Suprapubic skin (tissue), 4 donors: Measurements from ENCODE around the gene PCNX1.

Experiments
- POLR2A ChIP-seq, 2 donors: fragments of 450-650 bp; IDR thresholded peaks; one replicate each; pipeline ENCODE4 v1.6.1; 2017; ENCODE audit warnings: antibody characterized with exemption in 2 of 2, mild to moderate bottlenecking in 2 of 2, moderate library complexity in 2 of 2
- POLR2AphosphoS5 ChIP-seq, 3 donors: sonication (generic); formaldehyde crosslinking; IDR thresholded peaks; one replicate each; pipeline ENCODE4 v1.6.1; 2017; ENCODE audit warnings: antibody characterized with exemption in 3 of 3
- TF ChIP-seq, protein P1 (sequence below), 2 donors: fragments of 200-600 bp in 1 of 2; fragments of 450-650 bp in 1 of 2; sonication (generic) in 1 of 2; IDR thresholded peaks; one replicate each; pipeline ENCODE4 v1.5.1; 2016 to 2019; ENCODE audit warnings: antibody characterized with exemption in 2 of 2, mild to moderate bottlenecking in 1 of 2, moderate library complexity in 1 of 2

DNA sequence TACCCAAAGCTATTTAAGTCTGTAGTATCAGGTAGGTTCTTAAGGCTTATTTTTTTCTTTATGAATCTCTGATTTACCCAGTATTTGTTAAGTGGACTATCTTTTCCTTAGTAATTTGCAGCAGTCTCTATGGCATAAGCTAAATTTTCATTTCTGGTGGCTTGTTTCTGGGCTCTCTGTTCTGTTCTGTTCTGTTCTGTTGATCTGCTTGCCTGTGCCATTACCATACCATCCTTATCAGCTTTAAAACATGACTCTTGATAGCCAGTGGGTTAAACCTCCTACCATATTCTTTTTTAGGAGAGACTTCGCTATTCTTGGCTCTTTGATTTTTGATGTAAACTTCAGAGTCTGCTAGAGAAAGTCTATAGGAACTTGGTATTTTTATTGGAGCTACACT, 46.8 kb downstream of the PCNX1 start:
- TF ChIP-seq, protein P1, sequence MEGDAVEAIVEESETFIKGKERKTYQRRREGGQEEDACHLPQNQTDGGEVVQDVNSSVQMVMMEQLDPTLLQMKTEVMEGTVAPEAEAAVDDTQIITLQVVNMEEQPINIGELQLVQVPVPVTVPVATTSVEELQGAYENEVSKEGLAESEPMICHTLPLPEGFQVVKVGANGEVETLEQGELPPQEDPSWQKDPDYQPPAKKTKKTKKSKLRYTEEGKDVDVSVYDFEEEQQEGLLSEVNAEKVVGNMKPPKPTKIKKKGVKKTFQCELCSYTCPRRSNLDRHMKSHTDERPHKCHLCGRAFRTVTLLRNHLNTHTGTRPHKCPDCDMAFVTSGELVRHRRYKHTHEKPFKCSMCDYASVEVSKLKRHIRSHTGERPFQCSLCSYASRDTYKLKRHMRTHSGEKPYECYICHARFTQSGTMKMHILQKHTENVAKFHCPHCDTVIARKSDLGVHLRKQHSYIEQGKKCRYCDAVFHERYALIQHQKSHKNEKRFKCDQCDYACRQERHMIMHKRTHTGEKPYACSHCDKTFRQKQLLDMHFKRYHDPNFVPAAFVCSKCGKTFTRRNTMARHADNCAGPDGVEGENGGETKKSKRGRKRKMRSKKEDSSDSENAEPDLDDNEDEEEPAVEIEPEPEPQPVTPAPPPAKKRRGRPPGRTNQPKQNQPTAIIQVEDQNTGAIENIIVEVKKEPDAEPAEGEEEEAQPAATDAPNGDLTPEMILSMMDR (IDR thresholded peaks at IDR 0.05): no peak
- TF ChIP-seq POLR2A (IDR thresholded peaks at IDR 0.05): no peak
- TF ChIP-seq POLR2AphosphoS5 (IDR thresholded peaks at IDR 0.05): no peak
